Measurements from ENCODE around the gene DLG2.
"Not testable (repeated sequence)": the region's sequence is repeated elsewhere in the genome, so short reads cannot be mapped to it uniquely, and the experiment has no call there.

DLG2 gene

GRCh38 chr11:84887055-84887629 lies 740.0 kb downstream of the DLG2 start:
- FAIRE-seq = no peak

- FAIRE-seq = no peak
Measured at GRCh38 chr11:84886344-84886743, 740.8 kb downstream of the DLG2 start.

- FAIRE-seq = no peak
Measured at GRCh38 chr11:84884836-84885235, 742.3 kb downstream of the DLG2 start.

GRCh38 chr11:84882056-84882455 lies 745.1 kb downstream of the DLG2 start:
- FAIRE-seq = no peak

GRCh38 chr11:84871116-84871515 lies 756.0 kb downstream of the DLG2 start:
- no peak for FAIRE-seq

- no peak for FAIRE-seq
Measured at GRCh38 chr11:84870486-84870885, 756.7 kb downstream of the DLG2 start.

- no peak for FAIRE-seq
Measured at GRCh38 chr11:84866922-84867321, 760.2 kb downstream of the DLG2 start.

GRCh38 chr11:84865791-84866535 lies 761.2 kb downstream of the DLG2 start:
- no peak for FAIRE-seq

- FAIRE-seq = no peak
Measured at GRCh38 chr11:84865257-84865656, 761.9 kb downstream of the DLG2 start.

GRCh38 chr11:84857746-84858145 lies 769.4 kb downstream of the DLG2 start:
- no peak for FAIRE-seq

GRCh38 chr11:84855508-84856245 lies 771.5 kb downstream of the DLG2 start:
- FAIRE-seq = no peak

GRCh38 chr11:84854498-84854880 lies 772.7 kb downstream of the DLG2 start:
- FAIRE-seq = no peak

- FAIRE-seq = no peak
Measured at GRCh38 chr11:84853841-84854497, 773.2 kb downstream of the DLG2 start.

GRCh38 chr11:84847842-84848241 lies 779.3 kb downstream of the DLG2 start:
- no peak for FAIRE-seq

GRCh38 chr11:84840201-84840600 lies 786.9 kb downstream of the DLG2 start:
- FAIRE-seq = not testable (repeated sequence)

GRCh38 chr11:84837402-84838069 lies 789.6 kb downstream of the DLG2 start:
- FAIRE-seq = no peak

- no peak for FAIRE-seq
Measured at GRCh38 chr11:84836371-84836770, 790.8 kb downstream of the DLG2 start.

- no peak for FAIRE-seq
Measured at GRCh38 chr11:84833488-84834088, 793.6 kb downstream of the DLG2 start.

- FAIRE-seq = no peak
Measured at GRCh38 chr11:84830372-84830771, 796.8 kb downstream of the DLG2 start.

- no peak for FAIRE-seq
Measured at GRCh38 chr11:84829162-84829561, 798.0 kb downstream of the DLG2 start.

- no peak for FAIRE-seq
Measured at GRCh38 chr11:84828616-84829015, 798.5 kb downstream of the DLG2 start.

- FAIRE-seq = no peak
Measured at GRCh38 chr11:84825106-84825660, 802.0 kb downstream of the DLG2 start.
